Activated CD4-positive, alpha-beta T cell treated with anti-CD3 and anti-CD28 coated beads, Interleukin-2, amount 50 U/mL, for 1 hour (primary cell): ENCODE results near the gene EYA2.

Source experiments
- DNase-seq: peaks from one replicate; pipeline ENCODE4 v3.0.0-alpha.2; 2020

Gene EYA2

DNA sequence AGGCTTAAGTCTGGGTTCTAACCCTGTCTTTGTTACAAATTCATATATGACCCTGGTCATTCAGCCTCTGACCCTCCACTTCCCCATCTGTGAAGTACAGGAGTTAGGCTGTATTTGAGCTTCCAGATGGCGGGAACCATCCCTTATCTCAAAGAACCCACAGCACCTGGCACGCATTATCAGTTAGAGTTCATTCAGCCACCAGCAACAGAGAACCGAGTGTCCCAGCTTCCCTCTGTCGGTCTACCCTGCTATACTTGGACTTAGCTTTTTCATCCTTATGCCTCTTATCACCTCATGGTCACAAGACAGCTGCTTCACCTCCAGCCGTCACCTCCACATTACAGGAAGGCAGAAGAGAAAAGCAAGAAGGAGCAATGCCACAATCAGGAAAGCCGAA lies 147.8 kb downstream of the EYA2 start:
- no peak for DNase-seq

DNA sequence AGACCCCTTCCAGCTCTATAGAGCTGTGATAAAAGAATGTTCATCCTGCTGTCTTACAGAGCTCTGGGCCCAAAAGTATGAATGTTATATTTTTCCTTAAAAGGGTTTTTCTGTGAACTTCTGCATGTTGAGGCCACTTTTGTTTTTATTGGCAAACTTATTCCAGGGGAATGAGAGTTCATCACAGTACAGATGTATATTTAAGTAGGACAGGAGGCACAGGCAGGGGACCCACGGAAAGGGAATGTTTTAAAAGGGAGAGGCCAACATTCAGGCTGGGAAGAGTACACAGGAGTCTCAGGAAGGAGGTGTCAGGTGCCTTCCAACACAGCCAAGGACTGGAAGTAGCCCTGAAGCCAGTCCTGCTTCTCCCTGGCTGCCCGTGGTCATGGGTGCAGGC lies 148.4 kb downstream of the EYA2 start:
- no peak for DNase-seq

DNA sequence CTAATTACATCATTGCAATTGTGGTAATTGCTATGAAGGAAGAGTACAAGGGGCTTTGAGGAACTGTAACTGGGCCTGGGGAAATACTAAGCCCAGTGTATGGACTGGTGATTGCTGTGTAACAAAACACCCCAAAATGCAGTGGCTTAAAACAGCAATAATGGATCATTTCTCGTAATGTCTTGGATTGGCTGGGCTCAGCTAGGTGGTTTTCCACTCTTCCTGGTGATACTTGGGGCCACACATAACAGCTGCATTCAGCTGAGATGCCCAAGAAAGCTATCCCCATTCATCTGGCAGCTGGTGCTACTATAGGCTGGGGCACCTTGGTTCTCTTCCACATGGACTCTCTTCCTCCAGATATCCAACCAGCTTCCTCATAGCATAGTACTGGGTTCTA lies 150.3 kb downstream of the EYA2 start:
- DNase-seq, result no peak

DNA sequence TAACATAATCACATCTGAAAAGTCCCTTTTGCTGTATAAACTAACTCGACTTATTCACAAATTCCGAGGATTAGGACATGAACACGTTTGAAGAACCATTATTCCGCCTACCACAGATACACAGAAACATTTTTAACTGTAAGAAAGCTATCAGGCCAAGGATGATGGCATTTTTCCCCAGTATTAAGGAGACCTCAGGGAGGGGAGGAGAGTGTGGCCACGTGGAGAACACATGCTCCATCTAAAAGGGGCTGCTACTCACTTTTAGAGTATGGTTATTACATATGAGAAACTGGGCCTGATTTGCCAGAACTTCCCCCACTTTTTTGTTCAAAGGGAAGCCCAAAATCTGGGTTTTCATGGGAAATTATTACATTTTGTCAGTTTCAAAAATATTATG lies 153.4 kb downstream of the EYA2 start:
- no peak for DNase-seq

DNA sequence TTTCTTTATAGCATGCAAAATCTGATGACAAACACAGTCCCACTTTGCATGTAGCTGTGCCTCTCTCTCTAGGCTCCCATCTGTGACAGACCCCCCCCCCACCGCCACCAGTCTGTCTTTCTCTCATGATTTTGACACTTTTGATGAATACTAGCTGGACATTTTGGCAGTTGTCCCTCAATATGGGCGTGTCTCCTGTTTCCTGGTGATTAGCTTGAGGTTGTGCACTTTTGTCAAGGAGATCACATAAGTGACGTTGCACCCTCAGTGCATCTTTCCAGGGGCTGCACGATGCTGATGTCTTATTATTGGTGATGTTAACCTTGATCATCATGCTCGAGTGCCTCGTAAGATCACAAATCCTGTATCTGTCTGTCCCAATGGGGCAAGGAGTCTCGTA lies 155.1 kb downstream of the EYA2 start:
- DNase-seq, result no peak

DNA sequence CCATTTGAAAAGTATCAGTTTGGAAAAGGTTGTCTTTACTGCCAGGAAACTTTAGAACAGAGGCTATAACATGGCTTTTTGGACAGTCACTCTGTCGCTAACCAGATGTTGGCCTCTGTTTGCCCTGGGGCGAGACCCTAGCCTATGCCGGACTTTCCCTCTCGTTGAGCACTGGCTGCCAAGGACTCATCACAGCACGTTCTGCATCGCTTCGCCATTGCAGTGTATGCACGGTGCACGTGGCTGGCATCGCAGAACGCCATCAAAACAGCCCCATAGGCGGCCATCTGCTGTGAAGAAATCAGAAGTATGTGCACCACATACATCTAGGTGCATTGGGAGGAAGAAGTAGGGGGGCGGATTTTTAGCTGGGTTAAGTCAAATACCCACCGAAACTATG lies 156.4 kb downstream of the EYA2 start:
- no peak for DNase-seq

DNA sequence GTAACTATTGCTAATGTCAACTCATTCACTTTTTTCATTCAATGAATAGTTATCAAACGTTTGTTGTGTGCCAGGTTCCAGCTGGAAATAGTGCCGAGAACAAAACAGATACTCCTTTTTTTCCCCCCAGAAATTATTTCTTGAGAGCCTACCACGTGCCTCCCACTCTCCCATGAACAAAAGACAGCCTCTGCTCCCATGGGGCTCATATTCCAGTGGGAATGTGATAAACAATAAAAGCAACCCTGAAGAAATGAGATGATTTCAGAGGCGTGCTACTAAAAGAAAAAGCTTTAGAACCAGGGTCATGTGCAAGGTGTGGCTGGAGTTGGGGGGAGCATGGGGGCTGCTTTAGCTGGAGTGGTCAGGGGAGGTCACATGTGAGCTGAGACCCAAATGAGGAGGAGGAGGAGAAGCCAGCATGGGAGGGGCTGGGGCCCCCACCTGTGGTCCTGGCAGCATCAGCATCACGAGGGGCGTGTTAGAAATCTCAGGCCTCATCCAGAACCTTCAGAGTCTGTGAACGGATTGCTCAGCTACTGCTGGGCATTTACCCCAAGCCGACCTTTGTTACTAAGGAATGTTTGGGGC lies 157.4 kb downstream of the EYA2 start:
- no peak for DNase-seq

DNA sequence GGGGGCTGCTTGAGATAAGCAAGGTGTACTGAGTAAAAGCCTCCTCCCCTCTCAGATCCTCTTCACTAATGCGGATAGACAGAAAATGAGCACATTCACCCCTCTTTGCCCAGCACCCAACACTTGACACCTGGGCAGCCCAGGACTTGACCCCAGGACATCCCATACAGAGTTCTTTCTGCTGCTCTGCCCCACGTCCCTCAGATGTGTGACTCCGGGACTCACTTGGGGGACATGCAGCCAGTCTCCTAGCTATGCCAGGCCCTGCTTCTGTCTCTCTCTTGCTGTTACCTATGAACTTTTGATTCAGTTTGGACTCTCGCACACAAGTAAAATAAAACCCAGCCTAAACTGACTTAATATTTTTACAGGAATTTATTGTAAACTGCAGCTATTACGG lies 159.9 kb downstream of the EYA2 start:
- DNase-seq, result no peak

DNA sequence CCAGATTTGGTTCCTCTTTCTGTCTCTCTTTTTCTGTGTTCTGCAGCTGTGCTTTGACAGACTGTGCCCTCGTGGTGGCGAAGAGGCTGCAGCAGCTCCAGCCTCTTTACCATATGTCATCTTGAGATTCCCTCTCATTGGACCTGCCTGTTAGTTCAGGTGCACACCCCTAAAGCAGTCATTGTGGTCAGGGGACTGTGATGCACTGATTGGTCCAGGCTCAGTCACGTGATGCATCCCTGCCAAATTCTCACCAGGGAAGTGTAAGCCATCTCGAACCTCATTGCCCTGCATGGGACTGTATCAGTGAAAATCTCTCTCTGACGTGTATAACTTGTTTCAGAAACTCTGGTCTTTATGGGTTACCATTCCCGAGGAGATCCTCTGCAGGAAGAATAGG lies 160.3 kb downstream of the EYA2 start:
- no peak for DNase-seq

DNA sequence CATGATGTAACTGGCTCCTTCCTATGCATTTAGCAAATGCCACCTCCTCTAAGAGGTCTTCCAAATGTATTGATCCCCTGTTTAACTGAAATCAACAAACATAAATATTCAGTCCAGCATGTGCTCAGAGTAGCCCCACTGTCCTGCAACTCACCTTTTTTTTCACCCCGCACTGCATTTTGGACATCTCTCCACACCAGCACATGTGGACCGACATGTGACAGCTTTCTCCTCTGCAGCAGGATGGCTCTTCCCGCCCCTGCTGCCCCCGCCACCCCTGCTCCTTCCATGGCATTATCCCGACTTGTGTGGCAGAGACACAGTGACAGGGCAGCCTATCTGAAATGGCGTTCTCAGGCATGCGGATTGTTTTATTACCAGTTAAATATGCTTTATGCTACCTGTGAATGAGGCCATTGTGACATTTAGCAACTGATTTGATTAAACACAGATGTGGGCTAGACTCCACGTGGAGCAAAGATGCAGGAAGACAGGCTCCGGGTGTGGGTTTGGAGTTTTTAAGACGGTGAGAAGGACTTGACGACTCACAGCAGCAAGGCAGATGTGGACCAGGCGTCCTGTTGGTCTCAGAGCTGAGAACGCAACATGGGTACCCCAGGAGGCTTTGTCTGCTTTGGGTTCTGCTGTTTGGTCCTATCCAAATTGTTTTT lies 161.2 kb downstream of the EYA2 start:
- no peak for DNase-seq

DNA sequence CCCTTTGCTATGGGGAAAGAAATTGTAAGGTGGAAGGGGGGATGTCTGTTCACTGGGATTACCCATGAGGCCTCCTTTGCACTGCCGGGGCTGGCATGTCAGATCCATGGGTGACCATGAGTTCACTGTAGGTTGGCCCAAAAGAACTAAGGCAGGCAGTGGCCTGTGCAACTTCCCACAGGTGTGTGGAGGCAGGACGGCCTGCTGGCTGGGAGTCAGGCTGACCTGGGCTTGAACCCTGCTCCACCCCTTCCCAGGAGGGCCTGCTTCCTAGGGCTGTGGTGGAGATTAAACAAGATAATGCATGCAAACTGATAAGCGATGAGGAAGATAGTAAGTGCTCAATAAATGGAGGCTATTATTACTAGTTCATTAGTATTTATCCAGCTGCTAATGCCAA lies 163.0 kb downstream of the EYA2 start:
- no peak for DNase-seq

DNA sequence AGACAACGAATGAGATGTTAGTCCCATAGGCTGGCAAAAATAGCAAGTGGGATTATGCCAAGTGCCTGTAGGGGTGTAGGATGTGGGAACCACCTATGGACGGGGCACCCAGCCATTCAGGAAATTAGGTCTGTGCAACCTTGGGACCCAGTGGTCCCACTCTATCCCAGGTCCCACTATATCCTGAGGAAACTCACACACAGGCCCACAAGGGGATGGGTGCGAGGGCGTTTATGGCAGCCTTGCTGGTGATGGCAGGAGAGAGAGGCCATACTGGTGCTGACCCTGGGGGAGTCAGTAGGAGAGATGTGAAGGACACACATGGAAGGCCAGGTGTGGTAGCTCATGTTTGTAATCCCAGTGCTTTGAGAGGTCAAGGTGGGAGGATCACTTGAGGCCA lies 163.6 kb downstream of the EYA2 start:
- no peak for DNase-seq

DNA sequence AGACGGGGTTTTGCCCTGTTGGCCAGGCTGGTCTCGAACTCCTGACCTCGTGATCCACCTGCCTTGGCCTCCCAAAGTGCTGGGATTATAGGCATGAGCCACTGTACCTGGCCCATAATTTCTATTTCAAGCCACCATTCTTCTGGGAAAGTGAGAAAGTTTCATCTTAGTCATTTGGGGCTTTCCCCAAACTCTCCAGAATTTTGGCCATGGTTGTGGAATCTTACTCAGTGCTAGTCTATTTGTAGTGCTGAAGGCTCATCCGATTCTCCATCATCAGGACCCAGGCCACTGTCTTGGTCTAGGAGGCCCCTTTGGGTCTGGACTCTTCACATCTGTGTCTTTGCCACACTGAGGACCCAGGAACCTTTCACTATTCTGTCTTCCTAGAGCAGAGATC lies 164.9 kb downstream of the EYA2 start:
- DNase-seq, result no peak

DNA sequence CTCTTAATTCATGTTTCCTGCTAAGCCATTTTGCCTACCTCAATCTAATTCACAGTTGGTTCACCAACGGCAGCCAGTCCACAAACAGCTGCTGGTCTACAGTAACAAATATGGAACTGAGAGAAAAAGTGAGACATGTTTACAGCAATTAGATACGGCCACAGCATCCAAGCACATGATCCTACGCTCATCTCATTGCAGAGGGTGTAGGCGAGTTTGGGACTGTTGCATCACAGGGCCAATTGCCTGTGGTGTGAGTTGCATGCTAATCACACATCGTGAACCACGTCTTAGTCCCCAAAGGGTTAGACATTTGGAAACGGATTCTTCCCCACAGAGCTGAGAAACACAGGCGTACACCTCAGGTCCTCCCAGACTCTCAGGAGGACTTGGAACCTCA lies 166.9 kb downstream of the EYA2 start:
- no peak for DNase-seq

DNA sequence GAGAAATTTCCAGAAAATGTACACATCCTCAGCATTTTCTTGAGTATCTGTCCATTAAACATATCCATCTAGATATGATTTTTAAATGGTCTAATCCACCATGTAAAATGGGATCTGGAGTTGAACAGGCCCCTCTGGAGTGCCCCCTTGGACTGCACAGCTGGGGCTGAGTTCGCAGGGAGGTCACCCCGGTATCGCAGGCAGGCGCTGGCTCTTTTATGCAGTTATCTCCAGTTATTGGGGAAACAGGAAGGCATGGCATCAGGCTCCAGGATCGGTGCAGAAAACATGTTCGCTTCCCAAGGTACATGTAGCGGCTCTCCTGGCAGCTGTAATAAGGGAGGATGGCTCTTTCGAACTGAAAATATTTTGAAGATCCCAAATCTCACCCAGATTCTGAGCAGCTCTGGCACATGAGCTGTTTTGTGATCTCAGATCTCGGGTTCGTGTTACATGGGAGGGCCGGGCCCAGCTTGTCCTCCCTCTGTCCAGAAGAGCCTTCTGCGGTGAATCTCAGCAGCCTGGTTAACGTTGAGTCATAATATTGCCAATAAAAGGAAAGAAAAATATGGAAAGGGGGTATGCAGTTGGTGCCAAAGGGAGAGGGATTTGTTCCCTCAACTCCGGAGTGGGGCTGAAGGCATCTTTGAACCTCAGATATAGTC lies 167.7 kb downstream of the EYA2 start:
- no peak for DNase-seq

DNA sequence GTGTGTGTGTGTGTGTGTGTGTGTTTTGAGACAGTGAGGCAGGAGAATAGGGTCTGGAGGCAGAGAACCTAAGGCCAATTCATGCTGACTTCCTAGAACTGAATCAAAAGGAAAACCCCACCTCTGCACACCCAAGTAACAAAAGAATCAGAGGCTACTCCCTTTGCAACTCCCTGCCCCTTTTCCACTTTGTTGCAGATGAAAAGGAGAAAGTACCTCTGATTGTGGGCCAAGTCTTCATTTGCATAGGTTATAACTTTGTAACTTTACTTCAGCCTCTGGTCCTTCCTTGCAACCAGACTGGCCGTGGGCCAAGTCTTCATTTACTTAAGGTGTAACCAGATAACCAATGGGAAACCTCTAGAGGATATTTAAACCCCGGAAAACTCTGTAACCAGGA lies 168.8 kb downstream of the EYA2 start:
- no peak for DNase-seq

DNA sequence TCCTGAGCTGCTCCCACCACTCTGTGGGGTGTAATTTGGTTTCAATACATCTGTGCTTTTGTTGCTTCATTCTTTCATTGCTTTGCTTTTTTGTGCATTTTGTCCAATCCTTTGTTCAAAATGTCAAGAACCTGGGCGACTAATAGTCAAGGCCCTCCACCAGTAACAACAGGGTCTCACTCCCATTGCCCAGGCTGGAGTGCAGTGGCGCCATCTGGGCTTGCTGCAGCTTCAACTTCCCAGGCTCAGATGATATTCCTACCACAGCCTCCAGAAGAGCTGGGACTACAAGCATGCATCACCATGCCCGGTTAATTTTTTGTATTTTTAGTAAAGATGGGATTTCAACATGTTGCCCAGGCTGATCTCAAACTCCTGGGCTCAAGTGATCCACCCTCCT lies 169.2 kb downstream of the EYA2 start:
- no peak for DNase-seq

DNA sequence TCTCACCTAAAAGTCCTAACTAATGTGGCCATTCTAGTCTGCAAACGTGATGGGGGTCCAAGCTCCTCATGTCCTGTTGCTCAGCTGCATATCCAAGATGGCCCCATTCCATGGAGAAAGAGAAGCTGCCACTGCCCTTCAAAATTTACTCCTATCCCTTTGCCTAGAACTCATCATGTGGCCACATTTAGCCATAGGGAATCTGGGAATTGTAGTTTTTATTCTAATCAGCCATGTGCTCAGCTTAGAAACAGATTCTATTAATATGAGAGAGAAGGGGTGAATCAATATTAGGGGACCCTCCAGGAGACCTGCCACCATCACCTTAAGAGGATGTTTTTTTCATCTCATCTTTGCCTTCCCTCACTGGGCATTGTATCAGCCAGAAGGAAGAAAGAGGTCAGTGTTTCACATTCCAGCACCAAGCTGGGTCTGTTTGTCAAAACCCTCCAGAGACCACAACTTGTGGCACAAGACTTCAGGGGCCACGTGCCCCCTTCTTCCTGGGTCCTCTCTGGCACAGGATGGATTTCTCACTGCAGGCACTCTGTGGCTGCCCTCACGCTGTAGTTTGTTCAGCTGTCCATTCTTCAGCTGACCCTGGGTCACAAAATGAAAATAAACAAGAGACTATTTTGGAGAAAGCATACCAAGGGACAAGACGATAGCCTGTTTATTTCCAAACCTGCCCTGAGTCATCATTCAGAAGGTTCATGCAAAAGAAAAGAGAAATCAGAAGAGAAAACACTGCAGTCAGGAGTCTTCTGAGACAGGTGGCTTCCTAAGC lies 172.0 kb downstream of the EYA2 start:
- DNase-seq, result no peak

DNA sequence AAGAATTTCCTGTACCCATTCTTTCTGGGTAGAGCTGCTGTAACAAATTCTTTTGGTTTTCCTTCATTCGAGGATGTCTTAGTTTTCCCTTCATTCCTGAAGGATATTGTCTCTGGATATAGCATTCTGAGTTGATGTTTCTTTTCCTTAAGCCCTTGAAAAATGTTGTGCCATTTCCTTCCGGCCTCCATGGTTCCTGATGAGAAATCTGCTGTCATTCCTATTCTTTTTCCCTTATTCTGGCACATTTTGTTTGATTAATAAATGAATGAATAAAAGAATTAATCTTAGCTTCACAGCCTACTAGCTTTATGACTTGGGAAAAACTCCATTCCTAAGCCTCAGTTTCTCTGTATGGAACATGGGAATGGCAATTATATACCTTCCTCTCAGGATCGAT lies 173.1 kb downstream of the EYA2 start:
- DNase-seq, result no peak

DNA sequence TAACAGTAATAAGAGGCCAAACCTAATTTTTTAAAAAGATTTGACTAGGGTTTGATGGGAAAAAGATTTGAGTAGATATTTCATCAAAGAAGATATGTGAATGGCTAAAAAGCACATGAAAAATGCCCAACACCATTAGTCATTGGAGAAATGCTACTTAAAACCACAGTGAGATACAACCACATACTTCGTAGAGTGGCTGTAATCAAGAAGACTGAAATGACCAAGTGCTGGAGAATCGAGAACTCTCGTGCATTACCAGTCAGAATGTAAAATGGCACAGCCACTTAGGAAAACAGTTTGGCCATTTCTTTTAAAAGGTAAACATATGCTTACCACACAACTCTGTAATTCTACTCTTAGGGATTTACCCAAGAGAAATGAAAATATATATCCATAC lies 175.5 kb downstream of the EYA2 start:
- no peak for DNase-seq

DNA sequence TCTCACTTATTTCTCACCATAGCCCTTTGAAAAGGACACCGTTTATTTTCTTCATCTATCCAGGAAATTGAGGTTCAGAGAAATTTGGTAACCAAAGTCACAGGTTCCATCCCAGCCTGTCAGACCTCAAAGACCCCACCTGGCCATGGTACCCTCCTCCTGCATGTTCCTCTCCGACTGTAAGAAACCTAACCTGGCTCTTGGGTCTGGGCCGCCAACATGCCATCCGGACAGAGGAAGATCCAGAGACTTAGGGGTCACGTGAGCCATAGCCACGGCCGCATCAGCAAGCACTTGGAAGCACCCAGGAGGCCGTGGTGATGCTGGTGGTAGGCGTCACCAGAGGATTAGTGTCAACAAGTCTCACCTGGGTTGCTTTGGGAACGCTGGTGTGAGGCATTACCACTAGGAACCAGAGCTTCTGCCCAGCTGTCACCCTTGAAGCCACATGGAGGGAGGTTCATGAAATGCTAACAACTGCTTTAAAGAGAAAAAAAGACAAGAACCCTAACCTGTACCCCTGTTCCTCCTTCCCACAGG lies 177.1 kb downstream of the EYA2 start:
- DNase-seq, result no peak

DNA sequence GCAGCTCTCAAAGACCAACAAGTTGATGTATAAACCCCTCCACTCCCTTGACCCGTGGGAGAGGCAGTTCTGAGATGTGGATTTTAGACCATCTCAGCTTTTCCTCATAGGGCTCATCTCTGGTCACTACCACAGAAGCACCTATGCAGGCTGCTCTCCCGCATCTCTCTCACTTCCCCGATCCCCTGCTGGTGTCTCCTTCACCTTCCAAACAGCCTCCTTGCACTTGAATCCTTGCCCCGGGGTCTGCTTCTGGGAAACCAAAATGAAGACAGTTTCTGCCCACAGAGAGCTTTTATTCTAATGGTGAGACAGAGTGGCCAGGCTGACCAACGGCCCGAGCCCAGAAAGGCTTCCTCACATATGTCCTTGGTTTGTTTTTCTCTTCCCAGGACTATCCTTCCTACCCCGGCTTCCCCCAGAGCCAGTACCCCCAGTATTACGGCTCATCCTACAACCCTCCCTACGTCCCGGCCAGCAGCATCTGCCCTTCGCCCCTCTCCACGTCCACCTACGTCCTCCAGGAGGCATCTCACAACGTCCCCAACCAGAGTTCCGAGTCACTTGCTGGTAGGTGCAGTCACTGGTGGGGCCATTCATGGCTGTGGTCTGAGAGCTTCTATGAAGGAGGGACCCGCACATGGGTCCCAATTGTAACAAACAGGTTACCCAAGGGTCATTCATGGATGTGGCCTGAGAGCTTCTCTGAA lies 179.3 kb downstream of the EYA2 start:
- DNase-seq, result no peak

DNA sequence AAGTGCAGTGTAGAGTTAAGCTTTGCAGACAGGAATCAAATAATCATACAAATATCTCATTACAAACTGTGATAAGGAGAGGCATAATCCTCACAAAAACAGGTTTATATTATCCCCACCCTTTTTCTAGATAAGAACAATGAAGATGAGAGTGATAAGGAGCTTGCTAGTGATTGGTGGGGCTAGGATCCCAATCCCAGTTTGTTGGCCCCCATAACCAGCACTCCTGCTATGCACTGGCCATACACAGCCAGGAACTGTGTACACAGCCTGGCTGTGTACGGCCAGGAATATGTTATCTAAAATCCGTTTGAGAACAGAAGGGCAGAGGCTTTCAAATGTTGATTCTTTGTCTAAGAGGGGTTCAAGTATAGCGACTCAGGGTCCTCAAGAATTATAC lies 180.6 kb downstream of the EYA2 start:
- DNase-seq, result no peak
